NCI-H226 (cell line): ENCODE data around the gene ZMYM2.
"Not testable (repeated sequence)": the region's sequence is repeated elsewhere in the genome, so short reads cannot be mapped to it uniquely, and the experiment has no call there.

Experiments used
- DNase-seq: peaks from one replicate; pipeline ENCODE4 v3.0.0-alpha.2; 2015

The ZMYM2 gene

GRCh38 chr13:19984430-19985218, 26.1 kb downstream of the ZMYM2 start:
- DNase-seq = no peak

GRCh38 chr13:19985219-19985556, 26.7 kb downstream of the ZMYM2 start:
- no peak for DNase-seq

- no peak for DNase-seq
Measured at GRCh38 chr13:19991531-19991930, 33.0 kb downstream of the ZMYM2 start.

GRCh38 chr13:19993024-19993423, 34.5 kb downstream of the ZMYM2 start:
- DNase-seq = no peak

GRCh38 chr13:19998960-19999359, 40.4 kb downstream of the ZMYM2 start:
- no peak for DNase-seq

- DNase-seq = no peak
Measured at GRCh38 chr13:20000062-20000552, 41.6 kb downstream of the ZMYM2 start.

GRCh38 chr13:20001366-20002190, 43.1 kb downstream of the ZMYM2 start:
- no peak for DNase-seq

GRCh38 chr13:20002787-20003186, 44.3 kb downstream of the ZMYM2 start:
- DNase-seq = no peak

- no peak for DNase-seq
Measured at GRCh38 chr13:20006206-20006605, 47.7 kb downstream of the ZMYM2 start.

GRCh38 chr13:20015763-20016162, 57.2 kb downstream of the ZMYM2 start:
- no peak for DNase-seq

GRCh38 chr13:20016649-20017364, 58.3 kb downstream of the ZMYM2 start:
- no peak for DNase-seq

- DNase-seq = no peak
Measured at GRCh38 chr13:20017365-20017711, 58.8 kb downstream of the ZMYM2 start.

GRCh38 chr13:20019043-20019442, 60.5 kb downstream of the ZMYM2 start:
- no peak for DNase-seq

- no peak for DNase-seq
Measured at GRCh38 chr13:20024702-20025101, 66.2 kb downstream of the ZMYM2 start.

GRCh38 chr13:20028953-20029352, 70.4 kb downstream of the ZMYM2 start:
- DNase-seq = no peak

GRCh38 chr13:20033486-20033885, 75.0 kb downstream of the ZMYM2 start:
- DNase-seq = no peak

- no peak for DNase-seq
Measured at GRCh38 chr13:20035130-20035529, 76.6 kb downstream of the ZMYM2 start.

- no peak for DNase-seq
Measured at GRCh38 chr13:20037908-20038307, 79.4 kb downstream of the ZMYM2 start.

- not testable (repeated sequence) for DNase-seq
Measured at GRCh38 chr13:20042603-20043002, 84.1 kb downstream of the ZMYM2 start.

- no peak for DNase-seq
Measured at GRCh38 chr13:20043207-20043925, 84.8 kb downstream of the ZMYM2 start.

- DNase-seq = no peak
Measured at GRCh38 chr13:20044086-20044485, 85.6 kb downstream of the ZMYM2 start.

GRCh38 chr13:20045950-20046548, 87.5 kb downstream of the ZMYM2 start:
- no peak for DNase-seq
